IMR-90 (cell line): ENCODE measurements around the gene GIMAP1.

Experiments used
- BHLHE40 ChIP-seq: fragments of 150-350 bp; IDR thresholded peaks from 2 replicates; pipeline ENCODE4 v1.6.1; 2016; ENCODE audit warnings: mild to moderate bottlenecking, low read depth, low read length
- CEBPB ChIP-seq: IDR thresholded peaks from 2 replicates; pipeline ENCODE4 v1.6.1; 2012; ENCODE audit warnings: low read depth, low read length, improper control_type of control experiment
- CHD1 ChIP-seq: IDR thresholded peaks from 2 replicates; pipeline ENCODE4 v1.6.1; 2012; ENCODE audit warnings: low read depth, low read length, improper control_type of control experiment
- CTCF ChIP-seq: conservative IDR thresholded peaks from 2 replicates; pipeline ENCODE4 v1.5.1; 2012; ENCODE audit warnings: mild to moderate bottlenecking, low read depth, low read length, improper control_type of control experiment
- ELK1 ChIP-seq: fragments of 150-350 bp; IDR thresholded peaks from 2 replicates; pipeline ENCODE4 v1.6.1; 2016; ENCODE audit warnings: low read depth, mild to moderate bottlenecking, low read length, moderate library complexity, borderline replicate concordance
- FOS ChIP-seq: fragments of 150-350 bp; IDR thresholded peaks from 2 replicates; pipeline ENCODE4 v1.6.1; 2016; ENCODE audit warnings: low read depth, low read length
- MAZ ChIP-seq: IDR thresholded peaks from 2 replicates; pipeline ENCODE4 v1.6.1; 2012; ENCODE audit warnings: low read depth, mild to moderate bottlenecking, low read length, improper control_type of control experiment, moderate library complexity, borderline replicate concordance
- MXI1 ChIP-seq: IDR thresholded peaks from 2 replicates; pipeline ENCODE4 v1.6.1; 2012; ENCODE audit warnings: low read depth, mild to moderate bottlenecking, low read length, moderate library complexity, borderline replicate concordance
- POLR2A ChIP-seq: IDR thresholded peaks from 2 replicates; pipeline ENCODE4 v1.6.1; 2012; ENCODE audit warnings: mild to moderate bottlenecking, low read depth, low read length
- RCOR1 ChIP-seq: IDR thresholded peaks from 2 replicates; pipeline ENCODE4 v1.6.1; 2012; ENCODE audit warnings: mild to moderate bottlenecking, low read length, improper control_type of control experiment; ENCODE audit not compliant: insufficient replicate concordance
- SMC3 ChIP-seq: fragments of 150-350 bp; IDR thresholded peaks from 2 replicates; pipeline ENCODE4 v1.6.1; 2016; ENCODE audit warnings: low read depth, mild to moderate bottlenecking, antibody characterized with exemption, low read length, moderate library complexity
- USF2 ChIP-seq: fragments of 150-350 bp; IDR thresholded peaks from 2 replicates; pipeline ENCODE4 v1.6.1; 2017; ENCODE audit warnings: mild to moderate bottlenecking, antibody characterized with exemption, low read length, low read depth

GRCh38 chr7:150745086-150745485 is 28.7 kb downstream of the GIMAP1 start:
- TF ChIP-seq USF2 (no peak), CTCF (no peak), SMC3 (no peak), CHD1 (no peak), POLR2A (no peak), MAZ (no peak), RCOR1 (no peak), CEBPB (no peak), MXI1 (no peak), BHLHE40 (no peak), FOS (no peak), ELK1 (no peak)
